ENCODE results near the gene SYNPO2.

SYNPO2 gene

GRCh38 chr4:119070301-119070700, 181.6 kb downstream of the SYNPO2 start:
- DNase-seq = no peak

GRCh38 chr4:119080721-119081541, 192.3 kb downstream of the SYNPO2 start:
- DNase-seq = no peak

GRCh38 chr4:119081542-119081859, 192.8 kb downstream of the SYNPO2 start:
- DNase-seq = no peak

- no peak for DNase-seq
Observed at GRCh38 chr4:119081943-119082342, 193.3 kb downstream of the SYNPO2 start.

- no peak for DNase-seq
Observed at GRCh38 chr4:119082661-119083060, 194.0 kb downstream of the SYNPO2 start.

- DNase-seq = no peak
Observed at GRCh38 chr4:119084513-119084912, 195.9 kb downstream of the SYNPO2 start.

DNA sequence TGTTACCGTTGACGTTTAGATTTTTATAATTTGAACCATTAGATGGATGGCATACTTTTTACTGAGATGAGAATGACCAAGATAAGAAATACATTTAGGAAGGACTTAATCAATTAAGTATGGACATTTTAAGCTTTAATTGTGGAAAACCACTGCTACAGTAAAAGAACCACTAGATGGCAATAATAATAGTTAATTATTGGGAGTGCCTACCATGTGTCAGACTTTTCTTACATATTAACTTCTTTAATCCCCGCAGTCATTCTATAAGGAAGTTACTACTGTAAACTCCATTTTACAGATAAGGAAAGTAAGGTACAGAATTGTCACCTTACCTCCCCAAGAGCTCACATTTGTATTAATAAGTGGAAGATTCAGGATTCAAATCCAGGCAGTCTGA, 198.5 kb downstream of the SYNPO2 start:
- no peak for DNase-seq

- DNase-seq = no peak
Observed at GRCh38 chr4:119087656-119088055, 199.0 kb downstream of the SYNPO2 start.

DNA sequence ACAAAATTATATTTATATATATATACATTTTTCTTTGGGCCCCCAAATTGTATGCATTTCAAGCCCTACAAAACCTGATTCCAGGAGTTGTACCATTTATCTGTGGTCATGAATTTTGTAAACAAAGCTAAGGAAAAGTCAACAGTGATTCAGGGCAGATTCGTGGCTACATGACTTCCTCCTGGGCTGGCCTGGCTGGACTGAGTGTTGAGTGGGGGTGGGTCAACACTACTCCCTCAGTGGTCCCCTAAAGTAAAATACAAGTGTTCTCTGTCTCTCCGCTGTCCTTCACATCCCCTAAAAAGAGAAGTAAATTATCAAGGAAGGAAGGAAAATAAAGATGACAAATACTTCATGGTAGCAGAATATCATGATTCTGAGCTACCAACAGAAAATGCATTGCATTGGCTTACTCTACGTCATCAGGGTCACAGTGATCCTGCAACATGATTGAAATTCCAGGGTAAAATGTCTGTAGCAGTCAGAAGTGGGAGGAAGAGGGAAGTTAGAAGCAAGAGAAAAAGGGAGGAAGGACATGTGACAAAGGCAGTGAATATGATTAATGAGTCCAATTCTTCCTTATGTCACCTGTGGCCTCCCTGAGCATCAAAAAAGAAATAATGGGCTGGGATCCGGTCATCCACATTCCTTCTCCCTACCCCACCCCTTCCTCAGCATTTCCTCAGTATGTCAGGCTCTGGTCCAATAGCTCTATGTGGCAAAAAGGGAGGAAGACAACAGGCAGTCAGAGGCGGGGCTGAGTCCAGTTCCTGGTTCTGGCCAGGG, 204.6 kb downstream of the SYNPO2 start:
- no peak for DNase-seq

DNA sequence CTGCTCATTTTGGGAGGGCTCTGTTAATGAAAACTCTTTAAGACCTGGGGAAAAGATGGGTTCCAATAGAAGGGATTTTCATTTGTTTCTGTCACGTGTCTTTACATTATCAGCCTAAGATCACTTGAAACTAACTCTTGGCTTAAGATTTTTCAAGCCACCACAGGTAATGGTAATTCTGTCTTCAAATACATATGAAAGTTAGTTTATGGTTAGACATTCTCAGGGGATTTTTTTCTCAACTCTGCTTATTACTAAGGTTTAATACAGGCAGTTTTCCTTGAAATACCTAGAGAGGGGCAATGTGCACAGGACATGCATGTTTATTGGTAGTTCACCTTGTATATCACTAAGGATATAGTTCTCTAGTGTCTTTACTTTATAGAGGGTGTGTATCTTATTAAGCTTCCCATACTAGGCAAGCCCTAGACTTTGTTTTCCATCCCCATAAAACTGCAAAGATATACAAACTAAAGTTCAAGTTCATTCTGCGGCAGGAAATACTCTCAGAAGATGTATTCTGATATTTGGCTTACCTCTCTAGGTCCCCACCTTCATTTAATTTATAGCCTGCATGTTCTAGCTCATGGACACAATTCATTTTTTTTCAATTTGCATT, 208.7 kb downstream of the SYNPO2 start:
- DNase-seq = no peak

GRCh38 chr4:119098306-119098705, 209.7 kb downstream of the SYNPO2 start:
- DNase-seq = no peak

DNA sequence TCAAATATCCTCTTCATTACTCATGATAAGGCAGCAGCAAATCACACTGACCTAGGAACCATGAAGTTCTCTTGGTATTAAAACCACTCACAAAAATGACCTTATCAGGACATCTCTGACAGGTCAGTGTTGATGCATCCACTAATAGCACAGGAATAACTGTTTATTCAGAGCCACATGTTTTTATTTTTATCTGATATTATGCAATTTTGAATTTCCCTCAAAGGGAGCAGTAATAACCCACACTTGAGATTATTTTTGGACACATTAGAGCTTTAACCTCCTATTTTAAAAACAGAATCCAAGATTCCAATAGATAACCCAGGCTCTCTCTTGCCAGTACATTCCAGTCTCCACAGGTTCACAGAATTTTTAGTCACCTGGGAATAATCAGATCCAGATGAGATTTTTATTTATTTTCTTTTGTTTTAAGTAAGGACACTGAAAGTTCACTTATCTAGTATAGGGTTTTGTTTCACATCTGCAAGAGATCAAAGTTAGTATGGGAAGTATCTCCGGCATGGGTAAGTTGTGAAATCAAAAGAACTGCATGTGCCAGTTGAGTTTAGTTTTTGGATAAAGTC, 210.7 kb downstream of the SYNPO2 start:
- no peak for DNase-seq

GRCh38 chr4:119100655-119101054, 212.0 kb downstream of the SYNPO2 start:
- no peak for DNase-seq

GRCh38 chr4:119103263-119103662, 214.6 kb downstream of the SYNPO2 start:
- no peak for DNase-seq

- DNase-seq = no peak
Observed at GRCh38 chr4:119104644-119105273, 216.1 kb downstream of the SYNPO2 start.

DNA sequence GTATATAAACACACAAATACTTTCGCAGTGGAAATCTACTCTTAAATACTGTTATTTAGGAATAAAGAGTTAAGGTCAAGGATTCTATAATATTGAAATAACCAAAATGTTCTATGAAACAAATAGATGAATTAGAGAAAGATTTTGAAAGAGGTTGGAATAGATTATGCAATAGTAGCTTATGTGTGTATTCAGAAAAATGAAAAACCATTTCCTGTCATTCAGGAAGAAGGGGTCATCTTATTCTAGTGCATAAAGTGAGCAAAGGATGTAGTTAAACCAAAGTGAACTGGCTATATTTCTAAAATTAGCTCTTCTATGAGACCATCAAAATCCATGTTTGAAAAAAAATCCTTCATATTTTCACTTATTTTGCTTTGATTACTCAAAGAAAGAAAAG, 217.0 kb downstream of the SYNPO2 start:
- DNase-seq = no peak

GRCh38 chr4:119106036-119107000, 217.7 kb downstream of the SYNPO2 start:
- DNase-seq = no peak

DNA sequence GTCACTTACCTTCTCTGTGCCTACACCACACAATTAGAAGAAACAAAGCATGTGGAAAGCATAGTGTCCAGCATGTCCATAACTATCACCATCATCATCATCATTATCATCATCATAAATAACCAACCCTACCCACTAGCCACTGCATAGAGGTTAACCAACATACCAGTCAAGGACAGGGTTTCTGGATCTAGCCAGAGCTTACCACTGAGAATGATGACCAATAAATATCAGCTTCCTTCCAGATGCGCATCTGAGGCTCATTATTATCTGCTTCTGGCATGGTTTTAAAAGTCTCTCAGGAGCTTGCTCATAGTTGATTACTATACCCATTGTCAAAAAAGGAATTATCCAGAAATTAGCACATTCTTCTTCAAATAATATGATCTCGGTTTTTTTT, 221.5 kb downstream of the SYNPO2 start:
- DNase-seq = no peak

Data from activated gamma-delta T cell (primary cell).